GM21619 (cell line): ENCODE measurements around the gene CA10.

Experiments
- ATAC-seq: cut with Tn5 transposase; IDR thresholded peaks from one replicate; pipeline ENCODE4 v1.9.1; 2021; ENCODE audit not compliant: unreplicated experiment

CA10 gene

DNA sequence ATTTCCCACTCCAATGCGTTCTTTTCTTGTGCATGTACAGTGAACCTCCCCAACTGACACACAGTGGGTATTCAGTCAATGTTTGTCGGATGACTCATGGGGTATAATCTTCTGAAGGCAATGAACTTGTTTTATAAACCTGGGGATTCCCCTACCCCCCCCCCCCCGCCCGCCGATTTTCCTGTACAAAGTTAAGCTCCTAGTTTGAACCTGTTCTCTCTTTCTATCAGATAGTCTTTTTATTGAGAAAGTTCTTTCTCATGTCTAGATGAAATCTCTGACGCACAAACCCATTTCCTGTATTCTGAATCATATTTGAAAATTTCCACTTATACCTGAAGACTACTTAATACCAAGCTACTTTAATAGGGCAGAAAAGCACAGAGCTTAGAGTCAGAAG is 338.3 kb downstream of the CA10 start:
- no peak for ATAC-seq

DNA sequence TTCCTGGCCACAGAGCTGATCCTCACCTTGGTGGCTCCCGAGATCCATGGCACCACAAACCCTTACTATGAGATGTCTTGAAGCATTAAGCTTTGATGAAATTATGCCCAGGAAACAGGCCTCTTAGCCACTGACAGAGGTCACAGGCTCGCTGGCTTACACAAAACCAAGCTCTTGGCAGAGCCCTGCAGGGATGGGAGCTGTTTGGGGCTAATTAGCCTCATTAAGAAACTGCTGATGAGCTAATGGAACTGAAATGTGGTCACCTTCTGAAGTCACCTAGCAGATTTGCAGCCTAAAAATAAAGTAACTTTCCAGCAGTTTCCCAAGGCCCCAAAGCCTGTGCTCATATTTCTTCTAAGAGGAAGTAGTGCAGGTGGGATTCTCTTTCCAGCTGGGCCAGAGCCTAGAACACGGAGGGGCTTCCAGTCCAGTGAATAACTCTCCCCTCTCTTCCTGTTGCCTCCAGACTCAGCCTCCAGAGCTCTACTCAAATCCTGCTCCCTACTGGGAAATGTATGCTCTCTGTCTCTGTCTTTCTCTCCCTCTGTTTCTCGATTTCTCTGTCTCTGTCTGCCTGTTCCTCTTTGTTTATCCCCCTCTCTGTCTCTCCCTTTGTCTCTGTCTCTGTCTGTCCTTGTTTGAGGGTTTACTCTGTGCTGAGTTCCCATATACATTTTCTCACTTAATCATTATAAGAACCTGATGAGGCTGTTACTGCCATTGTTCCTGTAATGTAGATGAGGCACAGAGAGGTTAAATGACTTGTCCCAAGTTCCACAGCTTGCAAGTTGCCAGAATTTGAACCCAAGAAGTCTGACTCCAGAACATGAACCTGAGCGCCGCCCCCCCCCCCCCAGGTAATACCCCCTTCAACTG is 338.9 kb downstream of the CA10 start:
- no peak for ATAC-seq

DNA sequence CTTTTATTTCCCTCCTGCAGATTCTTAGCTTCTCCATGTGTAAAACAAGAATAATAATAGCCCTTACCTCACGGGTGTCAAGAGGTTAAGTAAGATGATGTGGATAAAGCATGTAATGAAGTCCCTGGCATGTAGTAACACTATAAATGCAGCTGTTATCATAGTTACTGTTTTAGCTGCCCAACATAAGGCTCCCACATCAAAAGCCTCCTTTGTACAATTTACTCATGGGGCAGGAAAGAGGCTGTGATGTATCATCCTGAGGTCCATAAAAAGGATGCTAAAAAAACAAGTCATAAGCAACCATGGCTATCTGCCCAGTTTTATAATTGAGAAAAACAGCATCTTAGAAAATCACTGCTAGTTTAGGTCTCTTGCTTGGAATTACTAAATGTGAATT is 339.7 kb downstream of the CA10 start:
- no peak for ATAC-seq

DNA sequence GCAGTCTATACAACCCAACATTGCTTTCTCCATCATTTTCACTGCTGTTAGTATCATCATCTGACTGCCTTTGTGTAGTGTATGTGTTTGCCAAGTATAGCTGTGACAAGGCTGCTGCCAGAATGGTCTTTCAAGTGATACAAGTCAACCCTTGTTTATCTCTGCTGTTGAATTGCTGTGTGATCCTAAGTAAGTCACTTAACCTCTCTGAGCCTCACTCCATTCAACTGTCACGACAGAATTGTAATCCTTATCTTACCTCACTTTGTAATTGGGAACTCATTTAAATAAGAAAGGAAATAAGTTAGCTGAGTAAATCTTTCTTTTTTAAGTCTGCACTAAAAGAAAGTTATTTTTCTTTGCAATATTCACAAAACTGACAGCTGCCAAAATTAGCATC is 340.6 kb downstream of the CA10 start:
- ATAC-seq: no peak

DNA sequence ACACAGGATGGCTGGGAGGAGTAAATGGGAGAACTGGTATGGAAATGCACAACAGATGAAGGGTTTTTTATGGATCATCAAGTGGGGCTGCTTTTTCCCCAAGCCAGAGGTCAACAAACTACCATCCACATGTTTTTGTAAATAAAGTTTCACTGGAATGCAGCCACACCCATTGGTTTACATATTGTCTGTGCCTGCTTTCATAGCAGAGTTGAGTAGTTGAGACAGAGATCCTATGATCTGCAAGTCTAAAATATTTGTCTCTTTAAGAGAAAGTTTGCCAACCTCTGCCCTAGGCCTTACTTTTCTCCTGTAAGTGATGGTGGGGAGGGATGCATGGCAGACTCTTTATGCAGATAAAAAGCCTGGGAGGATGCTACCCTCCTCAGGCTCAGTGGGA is 341.4 kb downstream of the CA10 start:
- no peak for ATAC-seq

DNA sequence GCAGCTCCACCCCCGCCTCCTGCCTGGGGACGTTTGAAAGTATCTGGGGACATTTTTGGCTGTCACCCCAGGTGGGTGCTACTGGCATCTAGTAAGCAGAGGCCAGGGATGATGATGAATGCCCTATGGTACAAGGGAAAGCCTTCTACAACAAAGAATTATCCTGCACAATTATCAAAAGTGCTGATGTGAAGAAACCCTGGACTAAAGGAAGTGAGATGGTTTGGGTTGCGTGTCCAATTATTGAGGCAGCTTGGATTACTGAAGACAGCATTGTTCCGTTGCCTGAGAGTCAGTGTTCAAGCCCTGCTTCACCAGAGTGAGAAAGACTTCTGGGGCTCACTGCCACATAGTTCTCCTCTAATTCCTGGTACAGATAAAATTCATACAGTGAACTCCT is 343.4 kb downstream of the CA10 start:
- ATAC-seq: no peak

DNA sequence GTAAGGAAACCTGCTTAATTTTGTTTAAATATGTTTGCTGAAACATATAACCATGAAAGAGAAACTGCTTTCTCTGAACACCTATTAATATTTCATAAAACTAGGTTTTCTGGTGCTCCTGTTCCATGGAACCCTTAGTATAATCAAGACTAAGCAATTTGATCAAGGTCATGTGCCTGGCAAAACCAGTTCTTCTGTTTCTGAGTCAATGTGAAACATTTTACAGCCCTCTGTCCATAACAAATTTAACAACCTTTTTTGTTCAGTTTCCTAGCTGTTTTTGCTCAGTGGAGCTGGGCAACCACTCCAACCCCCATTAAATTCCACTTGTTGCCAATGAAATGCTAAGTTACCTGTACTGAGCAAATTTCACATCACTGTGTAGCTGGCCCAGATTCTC is 344.0 kb downstream of the CA10 start:
- no peak for ATAC-seq

DNA sequence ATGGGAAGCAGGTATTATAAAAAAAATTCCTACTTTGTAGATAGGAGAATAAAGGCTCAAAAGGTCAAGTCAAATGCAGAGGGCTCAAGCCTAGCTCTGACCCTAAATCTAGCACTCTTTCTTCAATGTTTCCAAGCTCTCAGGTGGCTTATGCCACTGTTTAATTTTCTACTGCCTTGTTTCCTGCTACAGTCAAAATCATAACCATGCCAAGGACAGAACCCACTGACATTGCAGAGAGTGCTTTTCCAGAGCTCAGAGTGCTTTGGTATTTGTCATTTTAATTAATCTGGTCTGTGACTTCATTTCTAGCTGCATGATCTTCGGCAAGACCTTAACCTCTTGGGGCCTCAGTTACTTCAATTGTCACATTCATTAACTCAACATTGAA is 344.7 kb downstream of the CA10 start:
- no peak for ATAC-seq

DNA sequence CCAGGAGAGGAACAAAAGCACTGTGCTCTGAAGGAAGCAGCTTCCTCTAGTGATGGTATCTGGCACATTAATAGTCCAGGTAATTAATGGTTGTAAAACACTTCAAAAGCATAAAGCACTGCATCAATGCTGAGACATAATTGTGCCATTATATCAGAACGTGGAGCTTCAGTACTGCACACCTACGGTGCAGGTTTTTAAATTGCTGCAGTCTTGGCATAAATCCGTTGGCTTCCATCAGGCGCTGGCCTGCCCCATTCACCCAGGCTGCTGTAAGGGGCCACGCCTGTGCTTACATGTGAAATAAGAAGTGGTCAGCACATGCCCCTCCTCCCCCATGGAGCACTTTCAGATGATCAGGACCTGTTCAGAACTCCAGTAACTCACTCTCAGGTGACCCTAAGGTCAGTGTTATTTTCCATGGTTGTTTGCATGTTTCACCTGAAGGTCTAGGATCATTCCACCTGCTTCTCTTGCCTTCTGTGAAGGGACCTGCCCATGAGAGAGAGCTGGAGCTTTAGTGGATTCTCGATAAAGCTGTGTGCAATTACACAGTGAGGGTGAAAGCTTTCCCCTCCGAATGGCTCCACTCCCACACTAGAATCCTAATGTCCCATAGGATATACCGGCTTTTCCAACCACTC is 345.3 kb downstream of the CA10 start:
- no peak for ATAC-seq

DNA sequence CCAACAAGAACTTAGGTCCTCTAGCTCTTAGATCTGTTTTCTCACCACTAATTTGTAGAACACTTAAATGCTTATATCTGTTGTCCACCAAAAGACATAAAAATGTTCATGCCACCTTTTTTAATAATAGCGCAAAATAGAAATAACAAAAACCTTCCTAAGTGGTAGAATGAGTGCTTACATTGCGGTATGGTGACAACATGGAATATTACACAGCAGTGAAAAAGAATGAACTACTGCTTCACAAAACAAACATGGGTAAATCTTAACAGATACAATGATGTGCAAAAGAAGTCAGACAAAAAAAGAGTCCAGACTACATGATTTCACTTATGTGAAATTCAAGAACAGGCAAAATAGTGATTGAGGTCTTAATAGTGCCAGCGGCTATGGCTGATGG is 351.1 kb downstream of the CA10 start:
- ATAC-seq: no peak

DNA sequence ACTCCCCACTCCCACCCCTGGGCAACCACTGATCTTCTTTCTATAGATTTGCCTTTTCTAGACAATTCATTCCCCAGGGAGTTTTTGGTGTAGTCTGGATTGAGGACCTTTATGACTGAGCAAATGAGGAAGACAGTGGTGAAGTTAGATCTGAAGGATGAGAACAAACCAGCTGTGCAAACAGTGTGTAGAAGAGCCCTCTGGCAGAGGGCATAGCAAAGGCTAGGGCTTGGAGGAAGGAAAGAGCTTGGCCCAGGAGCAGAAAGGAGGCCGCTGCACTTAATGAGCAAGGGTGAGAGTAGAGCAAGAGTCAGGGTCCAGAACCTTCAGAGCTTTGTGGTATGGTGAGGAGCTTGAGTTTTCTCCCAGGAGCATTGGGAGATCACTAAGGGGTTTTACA is 352.7 kb downstream of the CA10 start:
- ATAC-seq: no peak

DNA sequence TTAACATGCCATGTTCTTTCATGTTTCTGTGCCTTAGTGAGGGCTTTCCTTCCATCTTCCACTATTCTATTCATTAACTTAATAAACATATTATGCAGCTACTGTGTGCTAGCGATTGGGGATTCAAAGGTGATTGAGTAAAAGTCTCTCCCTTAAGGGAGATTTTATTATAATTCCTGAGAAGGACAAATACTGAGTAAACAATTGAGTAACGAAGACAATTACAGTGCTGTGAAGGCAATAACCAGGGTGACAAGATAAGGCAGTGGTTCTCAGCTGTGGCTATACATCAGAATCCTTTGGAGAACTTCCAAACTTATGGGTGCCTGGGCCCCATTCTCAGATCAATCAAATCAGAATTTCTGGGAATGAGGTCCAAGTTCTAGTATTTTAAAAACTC is 353.3 kb downstream of the CA10 start:
- no peak for ATAC-seq

DNA sequence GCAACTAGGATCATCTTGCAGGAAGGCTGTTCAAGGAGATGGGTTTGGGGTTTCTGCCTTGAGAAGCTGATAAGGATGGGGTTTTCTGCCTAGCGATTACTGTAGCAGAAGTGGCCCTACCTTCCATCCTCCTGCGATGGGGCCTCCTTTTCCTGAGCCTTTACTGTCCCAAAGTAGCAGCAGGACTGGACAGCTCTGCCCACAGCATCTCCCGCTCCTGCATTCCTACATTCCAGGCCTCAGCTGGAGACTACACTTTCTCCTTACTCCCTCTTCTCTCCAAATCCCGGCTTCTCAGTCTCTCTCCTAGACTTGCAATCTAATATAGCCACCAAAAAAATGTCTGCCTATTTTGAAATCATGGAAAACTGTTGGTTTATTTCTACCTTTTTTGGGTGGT is 355.4 kb downstream of the CA10 start:
- no peak for ATAC-seq

DNA sequence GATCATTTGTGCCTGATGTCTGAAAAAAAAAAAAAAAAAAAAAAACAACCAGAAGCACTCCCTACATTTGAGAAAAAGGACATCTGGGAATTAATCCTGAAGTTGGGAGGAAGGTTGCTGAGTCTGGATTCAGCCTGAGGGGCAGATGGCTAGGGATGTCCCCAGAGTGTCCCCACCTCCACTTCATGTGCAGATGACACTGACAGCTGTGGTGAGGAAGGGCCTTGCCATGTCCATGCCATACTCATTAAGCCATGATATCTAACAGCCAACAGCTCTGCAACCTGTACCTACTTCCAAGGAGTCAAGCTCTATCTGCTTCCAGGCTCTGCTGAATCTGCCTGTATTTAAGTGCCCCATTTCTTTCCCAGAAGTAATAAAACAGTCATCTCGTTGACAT is 356.0 kb downstream of the CA10 start:
- ATAC-seq: no peak

DNA sequence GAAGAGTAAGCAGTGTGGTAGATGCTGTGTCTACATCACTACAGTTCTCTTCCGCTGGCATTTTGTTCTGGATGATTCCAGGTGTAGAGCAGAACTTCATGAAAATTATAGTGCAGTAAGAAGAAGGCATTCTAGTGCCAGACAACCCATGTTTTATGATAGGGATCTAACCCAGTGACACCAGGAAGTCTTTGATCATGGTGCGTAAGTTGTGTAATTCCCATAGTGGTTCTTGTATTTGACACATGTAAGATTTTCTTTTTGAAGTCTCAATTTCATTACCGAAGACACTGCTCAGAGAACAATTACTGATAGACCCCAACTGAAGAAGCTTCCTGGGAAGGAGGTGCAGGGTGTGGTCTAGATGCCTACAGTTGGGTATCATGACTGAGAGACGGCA is 356.9 kb downstream of the CA10 start:
- ATAC-seq: no peak

DNA sequence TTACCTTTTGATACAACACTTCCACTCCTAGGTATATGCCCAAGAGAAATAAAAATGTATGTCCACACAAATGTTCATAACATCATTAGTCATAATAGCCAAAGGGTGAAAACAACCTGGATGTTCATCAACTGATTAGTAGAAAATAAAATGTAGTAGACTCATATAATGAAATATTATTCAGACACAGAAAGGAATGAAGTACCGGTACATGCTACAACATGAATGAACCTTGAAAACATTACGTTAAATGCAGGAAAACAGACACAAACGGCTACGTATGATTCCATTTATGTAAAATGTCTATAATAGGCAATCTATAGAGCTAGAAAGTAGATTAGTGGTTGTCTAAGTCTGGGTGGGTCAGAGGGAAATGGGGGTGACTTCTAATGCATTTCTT is 358.5 kb downstream of the CA10 start:
- no peak for ATAC-seq

DNA sequence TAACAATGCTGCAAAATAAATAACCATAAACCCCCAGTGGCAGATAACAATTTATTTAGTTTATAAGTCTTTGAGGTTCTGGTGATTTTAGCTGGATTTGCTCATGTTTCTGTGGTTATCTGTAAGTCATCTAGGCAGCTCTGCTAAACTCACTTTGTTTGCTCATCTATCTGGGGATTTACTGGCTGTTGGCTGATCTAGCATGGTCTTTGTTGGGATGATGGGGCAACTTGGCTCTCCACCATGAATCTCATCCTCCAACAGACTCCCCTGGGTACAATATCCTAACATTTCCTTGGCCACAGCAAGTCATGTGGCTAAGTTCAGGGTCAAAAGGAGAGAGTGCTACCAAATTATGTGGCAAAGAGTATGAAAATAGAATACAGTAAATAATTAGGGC is 359.3 kb downstream of the CA10 start:
- no peak for ATAC-seq

DNA sequence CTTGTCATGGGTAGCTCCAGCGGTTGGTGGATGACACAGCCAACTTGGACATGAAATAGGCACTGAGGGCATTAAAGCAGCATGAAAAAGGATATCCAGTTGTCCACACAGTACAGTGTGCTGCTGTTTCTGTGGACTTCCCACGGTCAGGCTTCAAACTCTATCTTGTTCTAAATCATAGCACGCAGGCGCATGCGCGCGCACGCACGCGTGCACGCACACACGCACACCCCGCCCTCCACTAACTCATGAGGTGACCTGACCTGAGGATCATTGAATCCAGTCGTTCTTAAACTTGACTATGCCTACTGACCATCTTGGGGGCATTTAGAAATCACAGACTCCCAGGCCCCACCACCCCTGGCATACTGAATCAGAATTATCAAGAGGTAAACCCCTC is 361.4 kb downstream of the CA10 start:
- no peak for ATAC-seq

DNA sequence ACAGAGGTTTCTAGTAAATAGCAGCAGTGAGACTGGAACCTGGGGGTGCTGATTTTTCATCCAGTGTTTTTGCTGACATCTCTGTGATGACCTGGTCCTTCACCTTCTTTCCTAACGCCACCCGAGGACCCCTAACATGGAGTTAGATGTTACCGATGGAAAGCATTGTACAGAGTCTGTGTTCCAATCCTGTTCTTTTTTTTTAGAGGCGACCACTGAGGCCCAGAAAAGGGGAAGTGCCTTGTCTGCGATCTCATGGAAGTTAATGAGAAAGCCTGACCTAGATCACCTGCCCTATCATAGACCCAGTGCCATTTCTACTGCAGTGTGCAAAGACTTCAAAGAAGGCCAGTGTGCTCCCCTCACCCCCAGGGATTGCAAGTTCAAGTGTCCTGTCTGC is 362.5 kb downstream of the CA10 start:
- ATAC-seq: no peak

DNA sequence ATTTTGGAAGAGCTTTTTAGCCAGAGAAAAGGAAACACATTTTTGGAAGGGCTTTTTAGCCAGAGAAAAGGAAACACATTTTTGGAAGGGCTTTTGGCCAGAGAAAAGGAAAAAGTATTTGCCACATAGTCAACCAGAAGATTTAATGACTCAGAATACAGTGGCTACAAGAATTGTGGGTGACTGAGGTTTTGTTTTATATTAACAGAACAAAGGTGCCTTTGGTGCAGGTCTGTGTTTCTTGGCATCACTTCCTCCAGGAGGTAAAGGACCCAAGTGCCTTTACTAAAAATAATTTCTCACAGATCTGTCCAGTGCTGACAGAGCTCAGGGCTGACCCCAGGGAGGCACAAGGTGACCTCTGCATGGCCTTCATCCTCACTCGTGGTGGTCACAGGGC is 363.1 kb downstream of the CA10 start:
- no peak for ATAC-seq

DNA sequence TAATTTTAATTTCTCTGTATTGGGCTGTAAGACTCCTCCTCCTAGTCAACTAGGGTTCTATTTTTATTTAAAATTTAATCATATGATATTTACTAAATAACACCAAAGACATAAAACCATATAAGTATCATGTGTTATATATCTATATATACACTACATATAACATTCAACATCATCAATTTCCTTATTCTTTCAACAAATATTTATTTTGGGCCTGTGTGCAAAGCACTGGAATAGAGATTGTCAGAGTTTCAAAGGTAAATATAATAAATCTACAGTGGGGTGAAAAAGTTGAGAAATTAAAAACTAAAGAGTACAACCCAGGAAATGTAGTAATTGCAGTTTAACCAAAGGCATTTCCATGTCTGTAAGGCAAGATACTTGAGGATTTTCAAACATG is 364.0 kb downstream of the CA10 start:
- no peak for ATAC-seq

DNA sequence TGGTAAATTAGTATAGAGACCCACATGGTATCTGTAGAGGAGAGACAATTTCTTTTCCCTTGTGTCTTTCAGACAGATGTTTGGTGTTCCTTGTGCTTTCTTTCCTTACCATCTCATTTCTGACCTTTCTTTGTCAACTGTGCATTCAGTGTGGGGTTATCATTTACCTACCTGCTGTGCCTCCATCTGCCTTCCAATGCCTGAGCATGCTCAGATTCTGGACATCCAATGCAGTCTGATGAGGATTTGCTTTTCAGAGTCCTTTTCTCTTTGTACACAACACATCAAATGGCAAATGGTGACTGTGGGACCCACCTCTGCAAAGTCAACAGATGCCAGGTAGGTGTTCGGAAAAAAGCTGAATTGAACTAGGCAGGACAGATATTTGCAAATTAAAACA is 364.8 kb downstream of the CA10 start:
- ATAC-seq: no peak

DNA sequence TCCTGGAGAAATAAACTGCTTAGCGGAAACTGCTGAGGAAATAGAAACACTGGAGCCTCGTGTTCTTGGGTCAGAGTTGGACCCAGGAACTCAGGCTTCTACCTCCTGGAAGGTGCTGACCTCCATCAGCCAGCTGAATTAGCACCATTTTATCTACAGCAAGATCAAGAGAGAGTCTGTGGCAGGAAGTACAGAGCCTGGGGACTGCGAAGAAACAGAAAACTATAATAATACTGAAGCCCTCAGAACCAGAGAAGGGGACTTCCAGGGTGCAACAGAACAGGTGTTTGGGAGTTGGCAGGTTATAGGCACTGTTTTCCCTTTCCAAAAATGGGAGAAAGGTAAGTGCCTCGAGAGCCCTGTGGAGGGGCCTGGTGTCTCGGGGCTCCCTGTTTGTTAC is 379.7 kb downstream of the CA10 start:
- no peak for ATAC-seq
